ENCODE data around the gene FOSL2. TPM values are rescaled to one million over a fixed set of nuclear protein-coding genes. Genes with fewer than 3 reads are reported as not detected.

The FOSL2 gene
- total RNA-seq, 1 donor from 2014 or later, result 50.2 TPM

- no peaks in the 10 kb centered on the region for H3K36me3 ChIP-seq
- DNase-seq, result no peak
- H3K4me1 ChIP-seq, result peaks cover 21% of the 10 kb centered on the region
- no peak overlapping the region for H3K27ac ChIP-seq (replicated peaks)
- intact Hi-C loops (cut with micrococcal nuclease), result no loop called here
- no peak overlapping the region for H3K4me3 ChIP-seq
- H3K9me3 ChIP-seq (replicated peaks), result no peaks in the 10 kb centered on the region
- TF ChIP-seq CTCF (IDR thresholded peaks at IDR 0.05; ENCODE audit: borderline replicate concordance), result no peak
- H3K27me3 ChIP-seq (ENCODE audit: low read depth), result no peaks in the 10 kb centered on the region
Observed at GRCh38 chr2:28357948-28358667, 34.5 kb upstream of the FOSL2 start.

- H3K27ac ChIP-seq (replicated peaks), result no peak overlapping the region
- peaks cover 21% of the 10 kb centered on the region for H3K4me1 ChIP-seq
- no peak overlapping the region for H3K4me3 ChIP-seq
- no peak for TF ChIP-seq CTCF (IDR thresholded peaks at IDR 0.05; ENCODE audit: borderline replicate concordance)
- no peaks in the 10 kb centered on the region for H3K9me3 ChIP-seq (replicated peaks)
- no peaks in the 10 kb centered on the region for H3K36me3 ChIP-seq
- DNase-seq, result no peak
- no peaks in the 10 kb centered on the region for H3K27me3 ChIP-seq (ENCODE audit: low read depth)
- intact Hi-C loops (cut with micrococcal nuclease), result no loop called here
Observed at GRCh38 chr2:28358668-28359201, 33.9 kb upstream of the FOSL2 start.

GRCh38 chr2:28359222-28360057 lies 33.2 kb upstream of the FOSL2 start:
- no peak overlapping the region for H3K4me3 ChIP-seq
- no peak for TF ChIP-seq CTCF (IDR thresholded peaks at IDR 0.05; ENCODE audit: borderline replicate concordance)
- DNase-seq, result peak; percentile 32
- no peaks in the 10 kb centered on the region for H3K9me3 ChIP-seq (replicated peaks)
- H3K27me3 ChIP-seq (ENCODE audit: low read depth), result no peaks in the 10 kb centered on the region
- intact Hi-C loops (cut with micrococcal nuclease), result no loop called here
- no peaks in the 10 kb centered on the region for H3K36me3 ChIP-seq
- H3K4me1 ChIP-seq, result peaks cover 21% of the 10 kb centered on the region
- no peak overlapping the region for H3K27ac ChIP-seq (replicated peaks)

- intact Hi-C loops (cut with micrococcal nuclease), result no loop called here
- no peak for DNase-seq
- TF ChIP-seq CTCF (IDR thresholded peaks at IDR 0.05; ENCODE audit: borderline replicate concordance), result no peak
- Histone ChIP-seq H3K27me3 (ENCODE audit: low read depth) (no peaks in the 10 kb centered on the region), H3K36me3 (no peaks in the 10 kb centered on the region), H3K4me3 (no peak overlapping the region), H3K9me3 (replicated peaks) (no peaks in the 10 kb centered on the region), H3K4me1 (peaks cover 25% of the 10 kb centered on the region), H3K27ac (replicated peaks) (peak overlapping the region; percentile 30)
Observed at GRCh38 chr2:28360058-28360717, 32.5 kb upstream of the FOSL2 start.

- H3K36me3 ChIP-seq, result no peaks in the 10 kb centered on the region
Observed at GRCh38 chr2:28360718-28361293, 31.9 kb upstream of the FOSL2 start.

More at GRCh38 chr2:28360718-28361293, 31.9 kb upstream of the FOSL2 start:
- Histone ChIP-seq H3K4me3 (no peak overlapping the region), H3K27me3 (ENCODE audit: low read depth) (no peaks in the 10 kb centered on the region), H3K4me1 (peaks cover 25% of the 10 kb centered on the region), H3K9me3 (replicated peaks) (no peaks in the 10 kb centered on the region), H3K27ac (replicated peaks) (peak overlapping the region; percentile 30)
- intact Hi-C loops (cut with micrococcal nuclease), result no loop called here
- peak; percentile 51 for DNase-seq
- TF ChIP-seq CTCF (IDR thresholded peaks at IDR 0.05; ENCODE audit: borderline replicate concordance), result no peak

All from left ventricle myocardium inferior (tissue), 1 donor.